ENCODE measurements around the gene CRABP1. TPM values are rescaled to one million over a fixed set of nuclear protein-coding genes. Genes with fewer than 3 reads are reported as not detected.

Gene CRABP1
- polyA plus RNA-seq, 3 donors, result 52.7 to 55.2 (median 53.8) TPM

- DNase-seq (ENCODE audit: low read depth in 3 of 3, low spot score in 2 of 3), result no peak
These were observed 23.7 kb upstream of the CRABP1 start for GRCh38 chr15:78316283-78317083.

DNA sequence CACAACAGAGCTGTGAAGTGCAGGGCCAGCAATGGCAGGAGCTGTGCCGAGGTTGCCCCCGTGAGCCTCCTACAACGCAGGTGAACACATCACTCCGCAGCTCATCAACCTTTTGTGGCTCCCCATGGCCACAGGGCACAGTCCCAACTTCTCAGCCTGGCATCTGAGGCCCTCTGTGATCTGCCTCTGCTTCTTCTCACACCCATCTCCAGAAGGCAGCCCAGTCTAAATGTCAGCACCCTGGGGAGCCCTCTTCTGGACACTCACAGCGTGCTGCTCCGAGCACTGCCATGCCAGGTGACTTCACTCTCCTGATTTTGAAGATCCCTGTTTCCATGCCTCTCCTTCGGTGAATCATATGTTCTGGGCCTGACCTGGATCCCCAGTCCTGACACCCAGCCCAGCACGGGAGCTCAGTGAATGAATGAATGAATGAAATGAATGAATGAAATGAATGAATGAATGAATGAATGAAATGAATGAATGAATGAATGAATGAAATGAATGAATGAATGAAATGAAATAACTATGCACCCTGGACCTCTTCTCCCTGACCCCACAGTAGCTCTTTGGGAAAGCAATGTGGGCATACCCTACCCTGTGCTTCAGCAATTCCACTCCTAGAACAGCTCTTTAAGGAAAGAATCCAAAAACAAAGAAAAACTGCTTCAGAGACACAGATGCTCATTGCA lies 22.9 kb upstream of the CRABP1 start:
- no peak for DNase-seq (ENCODE audit: low read depth in 3 of 3, low spot score in 2 of 3)

- no peak for DNase-seq (ENCODE audit: low read depth in 3 of 3, low spot score in 2 of 3)
These were observed 20.6 kb upstream of the CRABP1 start for GRCh38 chr15:78319588-78319987.

DNA sequence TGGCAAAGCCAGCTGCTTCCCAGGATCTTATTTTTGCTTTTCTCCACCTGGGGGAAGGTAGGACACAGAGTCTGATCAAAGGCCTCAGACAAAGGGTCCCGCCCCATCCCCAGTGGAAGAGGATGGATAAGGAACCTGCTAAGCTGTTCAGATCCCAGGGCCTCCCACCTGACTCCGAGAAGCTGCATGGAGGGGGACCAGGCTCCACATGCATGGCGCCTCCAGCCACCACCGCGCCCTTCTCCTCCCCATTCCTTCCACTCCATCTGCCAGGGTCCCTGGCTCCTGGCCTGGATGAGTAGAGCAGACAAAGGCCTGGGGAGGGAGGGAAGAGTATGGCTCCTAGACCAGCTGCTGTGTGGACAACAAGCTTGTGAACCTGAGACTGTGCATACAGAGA lies 20.0 kb upstream of the CRABP1 start:
- DNase-seq (ENCODE audit: low read depth in 3 of 3, low spot score in 2 of 3), result no peak

GRCh38 chr15:78321041-78321570 lies 19.0 kb upstream of the CRABP1 start:
- no peak for DNase-seq (ENCODE audit: low read depth in 3 of 3, low spot score in 2 of 3)

- DNase-seq (ENCODE audit: low read depth in 3 of 3, low spot score in 2 of 3), result no peak
These were observed 18.4 kb upstream of the CRABP1 start for GRCh38 chr15:78321786-78322185.

- no peak for DNase-seq (ENCODE audit: low read depth in 3 of 3, low spot score in 2 of 3)
These were observed 17.9 kb upstream of the CRABP1 start for GRCh38 chr15:78322243-78322642.

DNA sequence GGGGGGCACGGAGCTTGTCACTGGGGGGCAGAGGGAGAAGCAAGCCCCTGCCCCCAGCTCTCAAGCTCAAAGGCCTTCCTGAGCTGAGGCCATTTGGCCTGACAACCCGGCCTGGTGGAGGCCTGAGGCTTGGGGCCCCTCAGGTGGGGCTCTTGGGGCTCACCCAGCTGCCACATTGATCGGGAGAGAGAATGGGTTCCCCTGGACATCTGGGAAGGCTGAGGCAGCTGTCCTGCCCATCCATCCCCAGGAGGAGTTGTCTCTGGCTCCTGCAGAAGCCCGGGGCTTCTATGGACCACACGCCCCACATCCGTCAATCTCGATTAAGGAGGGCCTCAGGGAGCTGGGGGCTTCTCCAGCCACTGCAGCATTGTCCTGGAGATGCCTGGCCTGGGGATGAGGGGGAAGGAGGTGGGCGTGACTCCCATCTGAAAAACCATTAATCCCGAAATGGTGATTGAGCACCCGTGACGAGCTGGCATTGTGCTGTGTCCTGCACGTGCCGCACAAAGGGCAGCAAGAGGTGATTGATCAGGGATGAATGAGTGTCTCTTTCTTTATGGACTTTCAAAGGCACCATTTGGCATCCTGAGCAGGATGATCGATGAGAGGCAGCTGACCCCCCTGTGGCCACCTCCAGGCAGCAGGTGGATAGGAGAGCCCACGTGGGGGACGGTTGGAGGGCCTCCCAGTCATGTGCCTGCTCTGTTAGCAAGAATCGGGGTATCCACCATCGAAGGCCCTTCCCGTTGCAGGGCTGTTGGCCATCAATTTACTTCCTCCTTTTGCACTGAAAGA lies 17.2 kb upstream of the CRABP1 start:
- DNase-seq (ENCODE audit: low read depth in 3 of 3, low spot score in 2 of 3), result no peak

- DNase-seq (ENCODE audit: low read depth in 3 of 3, low spot score in 2 of 3), result no peak
These were observed 16.5 kb upstream of the CRABP1 start for GRCh38 chr15:78323693-78324092.

DNA sequence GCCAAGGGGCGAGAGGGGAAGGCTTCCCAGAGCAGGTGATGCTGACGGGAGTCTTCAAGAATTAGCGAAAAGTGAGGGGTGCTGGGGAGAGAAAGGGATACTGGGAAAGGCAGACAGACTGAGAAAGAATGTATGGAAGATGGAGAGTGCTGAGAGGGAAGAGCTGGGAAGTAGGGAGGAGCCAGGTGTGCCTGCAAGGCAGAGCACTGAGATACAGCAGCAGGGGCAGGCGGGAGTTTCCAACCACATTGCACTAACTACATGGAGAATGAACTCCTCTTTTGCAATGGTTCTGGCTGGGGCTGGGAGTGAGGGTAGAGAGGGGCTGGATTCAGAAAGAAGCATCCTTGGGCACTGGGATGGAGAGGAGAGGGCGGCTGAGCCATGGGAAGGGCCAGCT lies 16.0 kb upstream of the CRABP1 start:
- no peak for DNase-seq (ENCODE audit: low read depth in 3 of 3, low spot score in 2 of 3)

DNA sequence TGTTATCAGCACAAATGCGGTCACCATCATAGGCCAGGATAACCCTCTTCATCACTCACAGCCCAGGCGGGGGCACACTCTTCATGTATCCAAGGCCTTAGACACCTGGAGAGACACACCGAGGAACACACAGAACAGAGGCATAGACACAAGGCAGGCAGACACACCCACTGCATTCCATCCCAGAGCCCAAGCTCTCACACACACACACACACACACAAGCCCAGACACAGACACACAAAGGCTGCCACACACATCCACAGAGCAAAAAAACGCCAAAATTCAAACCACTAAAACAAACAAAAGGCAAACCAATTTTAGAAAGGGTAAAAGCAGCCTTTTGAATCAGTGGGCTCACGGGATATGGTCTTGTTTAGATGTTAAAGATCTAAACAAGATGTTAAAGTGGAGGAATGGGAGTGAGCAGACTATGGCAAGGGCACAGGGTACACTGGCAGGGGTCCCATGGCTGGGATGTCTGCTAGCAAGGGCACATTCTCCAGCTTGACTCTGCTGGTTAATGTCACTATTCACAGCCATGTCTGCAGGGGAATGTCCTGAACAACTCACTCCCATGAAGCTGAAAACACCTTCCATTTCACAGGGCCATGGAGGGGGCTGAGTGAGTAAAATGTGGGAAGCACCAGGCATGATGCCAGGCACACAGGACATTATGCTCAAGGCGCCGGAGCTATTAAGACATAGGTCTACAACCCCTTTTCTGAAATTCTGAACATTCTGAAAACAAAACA lies 14.9 kb upstream of the CRABP1 start:
- no peak for DNase-seq (ENCODE audit: low read depth in 3 of 3, low spot score in 2 of 3)

GRCh38 chr15:78327466-78327865 lies 12.7 kb upstream of the CRABP1 start:
- DNase-seq (ENCODE audit: low read depth in 3 of 3, low spot score in 2 of 3), result no peak

- DNase-seq (ENCODE audit: low read depth in 3 of 3, low spot score in 2 of 3), result no peak
These were observed 10.5 kb upstream of the CRABP1 start for GRCh38 chr15:78329625-78330024.

DNA sequence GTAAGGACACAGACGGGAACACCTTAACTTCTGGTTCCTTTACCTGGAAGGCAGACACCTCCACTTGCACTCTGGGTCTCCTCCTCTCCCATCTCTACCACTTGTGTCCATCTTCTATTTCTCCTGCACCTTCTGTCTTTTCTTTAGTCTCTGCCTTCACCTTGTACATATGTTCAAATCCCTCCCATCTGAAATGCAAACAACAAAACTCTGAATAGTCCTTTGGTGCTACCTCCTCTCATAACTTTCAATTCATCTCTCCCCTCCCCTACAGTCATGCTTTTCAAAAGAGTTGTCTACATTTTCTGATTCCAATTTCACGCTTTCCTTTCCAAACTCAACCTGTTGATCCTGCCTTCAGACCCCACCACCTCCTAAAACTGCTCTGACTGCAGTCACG lies 5.3 kb upstream of the CRABP1 start:
- no peak for DNase-seq (ENCODE audit: low read depth in 3 of 3, low spot score in 2 of 3)

DNA sequence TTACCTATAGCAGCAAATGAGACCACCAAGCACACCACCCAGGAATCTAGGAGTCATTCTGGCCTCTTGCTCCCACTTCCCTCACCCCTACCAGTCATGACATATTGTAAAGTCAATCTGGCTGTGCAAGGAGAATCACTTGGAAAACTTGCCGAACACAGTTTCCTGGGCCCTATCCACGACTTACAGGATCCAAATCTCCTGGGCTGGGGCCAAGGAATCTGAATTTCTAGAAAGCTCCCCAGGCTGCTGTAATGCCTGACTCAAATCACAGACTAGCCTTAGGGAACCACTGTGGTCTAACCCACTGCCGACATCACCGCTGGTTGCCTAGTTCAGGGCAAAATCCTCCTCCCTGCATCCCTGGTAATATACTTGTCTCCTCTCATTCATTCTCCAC lies 4.2 kb upstream of the CRABP1 start:
- no peak for DNase-seq (ENCODE audit: low read depth in 3 of 3, low spot score in 2 of 3)

- DNase-seq (ENCODE audit: low read depth in 3 of 3, low spot score in 2 of 3), result no peak
These were observed 1.4 kb upstream of the CRABP1 start for GRCh38 chr15:78338781-78339180.

DNA sequence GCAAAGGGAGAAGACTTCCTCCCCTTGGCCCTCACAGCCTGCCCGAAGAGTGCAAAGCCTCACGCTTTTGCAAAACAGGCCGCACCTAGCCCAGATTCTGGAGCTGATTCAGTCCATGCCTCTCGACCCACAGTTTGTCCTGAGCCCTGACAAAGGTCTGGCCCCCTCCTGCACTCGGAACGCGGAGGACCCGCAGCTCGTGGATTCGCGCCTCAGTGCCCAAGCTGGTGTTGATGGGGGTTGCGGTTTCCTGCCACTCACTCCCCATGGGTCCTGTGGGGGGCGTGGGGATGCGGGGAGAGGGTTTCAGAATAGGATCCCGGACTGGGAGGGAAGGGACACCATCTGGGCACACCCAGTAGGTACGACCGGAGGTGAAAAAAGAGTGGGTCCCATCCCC lies 594 bp upstream of the CRABP1 start:
- no peak for DNase-seq (ENCODE audit: low read depth in 3 of 3, low spot score in 2 of 3)

- DNase-seq (ENCODE audit: low read depth in 3 of 3, low spot score in 2 of 3), result no peak
These were observed 1.2 kb downstream of the CRABP1 start for GRCh38 chr15:78341057-78341987.

DNA sequence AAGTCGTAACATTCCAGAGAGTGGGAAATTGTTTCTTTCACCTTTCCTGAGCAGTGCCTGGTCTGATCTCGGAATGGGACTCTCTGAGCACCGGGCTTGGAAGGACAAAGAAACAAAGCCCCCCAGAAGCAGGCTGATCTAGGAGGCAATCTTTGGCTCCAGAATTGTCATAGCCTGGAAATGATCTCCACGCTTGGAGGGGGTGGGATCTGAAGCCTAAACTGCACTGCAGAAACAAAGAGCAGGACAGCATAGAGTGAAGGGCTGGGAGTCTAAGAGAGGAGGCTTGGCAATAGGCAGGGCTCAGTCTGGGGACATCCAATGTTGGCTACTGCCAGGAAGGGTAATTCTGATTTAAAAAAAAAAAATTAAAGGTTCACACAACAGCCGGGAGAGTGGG lies 1.9 kb downstream of the CRABP1 start:
- DNase-seq (ENCODE audit: low read depth in 3 of 3, low spot score in 2 of 3), result no peak

Measured in right renal cortex interstitium (tissue), 3 donors.